Fibroblast of upper back skin (primary cell): ENCODE results near the gene ABTB2.

Experiments
- DNase-seq: peaks from one replicate; pipeline ENCODE4 v3.0.0-alpha.2; 2013

The ABTB2 gene

DNA sequence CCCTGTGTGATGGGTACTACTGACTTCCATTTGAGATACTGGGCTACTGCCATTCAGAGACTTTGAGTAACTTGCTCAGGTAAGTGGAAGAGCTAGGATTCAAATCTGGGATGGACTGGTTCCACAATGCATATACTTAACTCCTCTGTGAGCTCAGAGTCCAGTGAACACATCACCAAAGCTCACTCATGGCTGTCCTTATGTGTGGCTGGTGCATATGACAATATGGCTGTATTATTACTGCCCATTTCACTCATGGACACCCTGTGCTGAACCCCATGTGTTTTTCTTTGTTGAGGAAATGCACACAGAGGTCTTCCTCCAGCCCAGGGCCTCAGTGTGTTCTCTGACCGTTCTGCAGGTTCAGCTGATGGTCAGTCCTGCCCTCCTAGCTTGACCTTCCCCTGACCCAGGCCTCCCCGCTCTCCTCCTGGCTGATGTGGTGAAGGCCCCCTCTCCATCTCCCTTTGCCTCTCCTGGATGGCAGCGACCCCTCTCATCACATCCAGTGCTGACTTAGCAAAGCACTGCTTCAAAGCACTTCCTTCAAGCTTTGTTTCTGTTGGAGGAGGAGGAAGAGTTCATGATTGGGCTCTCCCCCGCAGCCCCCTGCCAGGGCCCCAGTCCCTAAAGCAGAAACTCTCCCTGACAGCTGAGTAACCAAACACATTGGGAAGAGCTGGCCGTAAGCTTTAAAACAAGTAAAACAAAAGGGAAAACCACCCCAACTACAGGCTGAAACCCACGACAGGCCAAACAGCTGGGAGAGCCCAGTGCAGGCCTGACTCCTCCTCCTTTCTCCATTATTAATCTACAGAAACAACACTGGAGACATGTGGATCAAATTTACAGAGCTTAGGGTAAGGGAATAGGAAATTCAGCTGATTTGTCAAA lies 151.2 kb downstream of the ABTB2 start:
- DNase-seq, result peak; percentile 55

DNA sequence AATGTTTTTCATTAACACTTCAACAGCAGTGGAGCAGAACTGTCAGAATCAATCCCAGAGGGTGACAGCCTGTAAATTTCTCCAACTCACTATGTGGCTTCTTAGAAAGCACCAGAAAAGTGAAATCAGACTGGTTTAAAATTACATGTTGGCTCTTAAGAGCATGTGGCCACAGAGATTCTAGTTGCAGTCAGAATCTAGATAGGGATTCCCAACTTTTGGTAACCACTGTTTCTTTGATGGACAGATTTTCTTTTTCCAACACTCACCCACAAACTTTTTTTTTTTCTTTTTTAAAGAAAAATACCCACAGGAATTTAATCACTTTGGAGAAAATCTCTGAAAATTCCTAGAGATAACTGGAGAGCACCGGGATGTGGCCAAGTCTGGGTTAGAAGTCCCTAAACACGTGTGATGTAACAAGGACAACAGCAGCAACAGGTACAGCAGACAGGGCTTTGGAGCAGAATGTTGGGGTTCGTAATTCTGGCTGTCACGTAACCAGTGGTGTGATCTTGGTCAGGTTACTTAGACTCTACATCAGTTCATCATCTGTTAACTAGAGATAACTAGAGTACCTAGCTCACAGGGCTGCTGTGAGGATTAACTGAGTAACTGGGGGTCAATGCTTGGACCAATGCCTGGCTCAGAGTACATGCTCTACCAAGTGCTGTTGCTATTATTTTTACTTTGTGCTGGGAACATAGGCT lies 152.3 kb downstream of the ABTB2 start:
- DNase-seq, result peak; percentile 40

DNA sequence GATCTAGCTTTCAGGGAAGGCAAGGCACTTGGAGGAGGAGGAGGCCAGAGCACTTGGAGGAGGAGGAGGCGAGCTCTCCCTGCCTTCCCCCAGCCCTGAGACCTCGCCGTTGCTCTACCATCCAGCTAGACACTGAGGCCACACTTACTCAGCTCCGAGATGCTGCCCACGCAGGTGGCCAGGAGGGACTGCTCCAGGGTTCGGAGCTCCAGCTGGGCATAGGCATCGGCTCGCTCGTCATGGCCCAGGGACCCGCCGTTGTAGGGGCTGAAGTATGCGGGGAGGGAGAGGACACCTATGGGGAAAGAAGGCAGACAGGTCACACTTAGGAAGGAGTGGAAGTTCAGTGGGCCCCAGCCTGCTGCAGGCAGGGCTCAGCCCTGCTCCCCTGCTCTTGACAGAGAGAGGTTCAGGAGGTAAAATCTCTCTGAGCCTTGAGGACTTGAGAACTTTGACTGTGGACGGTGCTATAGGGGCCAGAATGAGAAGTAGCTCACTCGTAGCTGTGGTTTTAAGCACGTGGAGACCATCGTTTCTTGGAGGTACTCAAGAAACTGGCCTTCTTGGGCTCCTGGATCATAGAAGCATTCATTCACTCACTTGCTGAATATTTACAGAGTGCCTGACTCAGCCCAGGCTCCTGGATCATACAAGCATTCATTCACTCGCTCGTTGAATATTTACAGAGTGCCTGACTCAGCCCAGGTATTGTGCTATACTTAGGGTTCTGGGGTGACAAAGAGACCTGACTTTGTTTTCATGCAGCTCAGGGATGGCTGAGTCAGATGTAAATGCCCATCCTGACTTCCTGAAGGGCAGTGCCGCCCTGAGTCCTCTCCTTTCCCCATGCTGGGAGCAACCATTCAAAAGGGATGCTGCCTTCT lies 153.2 kb downstream of the ABTB2 start:
- DNase-seq, result no peak

DNA sequence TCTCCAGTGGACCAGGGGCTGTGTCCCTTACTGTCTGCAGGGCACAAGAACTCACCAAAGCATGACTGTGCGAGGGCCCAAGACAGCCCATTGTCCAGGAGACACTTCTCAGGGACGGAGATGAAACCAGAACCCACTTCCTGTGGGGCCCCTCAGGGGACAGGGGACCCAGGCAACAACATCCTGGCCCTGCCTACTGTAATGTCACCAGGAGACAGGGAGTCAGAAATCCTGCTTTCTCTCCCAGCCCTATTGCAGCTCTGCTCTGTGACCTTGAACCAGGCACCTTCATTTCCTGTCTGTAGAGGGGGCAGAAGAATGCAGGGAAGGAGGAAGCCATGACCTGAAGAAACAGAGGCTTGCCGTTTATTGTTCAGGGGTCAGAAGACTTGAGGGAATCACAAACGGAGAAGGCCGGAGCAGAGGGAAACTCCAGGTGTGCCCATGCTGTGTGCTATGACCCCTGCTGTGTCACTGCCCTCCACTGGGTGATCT lies 154.4 kb downstream of the ABTB2 start:
- DNase-seq, result no peak

DNA sequence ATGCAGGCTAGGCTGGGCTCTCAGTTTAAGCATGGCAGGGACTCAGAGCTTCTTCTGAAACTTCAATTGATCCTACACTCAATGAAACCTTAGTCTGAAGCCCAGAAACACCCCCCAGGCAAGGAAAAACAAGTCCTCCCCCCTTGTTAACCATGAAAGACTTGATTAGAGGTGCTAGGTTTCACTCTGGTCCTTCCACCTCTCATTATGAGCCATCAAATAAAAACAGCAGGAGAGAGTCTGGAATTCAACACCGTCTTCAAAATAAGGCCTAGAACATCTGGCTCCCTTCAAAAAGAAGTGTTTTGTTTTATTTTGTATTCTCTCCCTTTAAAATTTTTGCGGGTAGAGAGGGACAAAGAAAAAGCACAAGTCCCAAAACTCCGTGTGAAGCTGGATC lies 156.7 kb downstream of the ABTB2 start:
- no peak for DNase-seq

DNA sequence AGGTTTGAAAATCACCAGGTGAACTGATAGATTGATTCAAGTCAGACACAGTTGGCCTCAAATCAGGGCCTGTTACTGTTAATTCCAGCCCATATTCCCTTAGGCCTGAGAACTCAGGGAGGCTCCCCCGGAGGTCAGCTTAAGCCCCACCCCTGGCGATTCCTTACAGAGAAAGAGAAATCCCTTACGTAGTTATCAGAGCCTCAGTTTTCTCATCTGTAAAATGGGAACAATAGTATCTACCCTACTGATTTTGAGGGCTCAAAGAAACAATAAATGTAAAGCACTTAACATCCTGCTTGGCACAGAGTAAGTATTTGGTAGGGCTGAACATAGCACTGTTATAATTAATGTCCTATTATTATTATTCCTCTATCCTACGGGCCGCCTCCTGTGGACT lies 158.3 kb downstream of the ABTB2 start:
- DNase-seq, result no peak

DNA sequence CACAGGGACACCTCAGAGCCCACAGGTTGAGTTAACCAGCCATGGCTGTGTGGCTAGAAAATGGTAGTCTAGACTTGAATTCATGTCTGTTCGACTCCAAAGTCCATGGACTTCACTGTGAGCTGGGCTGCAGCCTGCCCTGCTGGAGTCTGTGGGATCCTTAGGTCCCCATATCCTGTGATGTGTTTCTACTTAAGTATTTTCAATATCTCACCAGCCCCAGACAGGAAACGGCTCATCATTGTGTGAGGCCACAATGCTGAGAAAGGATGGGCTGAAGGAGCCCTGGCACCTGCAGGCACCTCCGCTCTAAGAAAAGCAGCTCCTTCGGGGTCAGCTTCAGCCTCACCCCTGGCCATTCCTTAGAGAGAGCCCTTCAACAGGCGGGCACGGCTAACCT lies 159.3 kb downstream of the ABTB2 start:
- DNase-seq, result no peak

DNA sequence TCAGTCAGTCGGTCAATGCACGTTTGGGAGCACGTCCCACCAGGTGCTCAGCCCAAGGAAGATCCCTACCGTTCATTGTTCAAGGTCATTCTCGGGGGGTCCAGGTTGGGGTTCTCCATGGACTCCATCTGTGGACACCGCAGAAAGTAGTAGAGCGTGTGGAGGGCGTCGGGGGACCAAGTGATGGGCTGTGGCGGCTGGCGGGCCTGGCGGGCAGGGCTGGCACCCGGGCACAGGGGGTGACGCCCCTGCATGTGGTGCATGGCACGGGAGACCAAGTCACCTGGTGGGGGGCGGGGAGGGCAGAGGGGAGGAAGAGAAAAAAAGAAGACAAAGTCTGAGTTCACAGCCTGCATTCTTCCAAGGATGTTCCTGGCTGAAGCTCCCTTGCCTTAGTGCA lies 160.6 kb downstream of the ABTB2 start:
- no peak for DNase-seq

DNA sequence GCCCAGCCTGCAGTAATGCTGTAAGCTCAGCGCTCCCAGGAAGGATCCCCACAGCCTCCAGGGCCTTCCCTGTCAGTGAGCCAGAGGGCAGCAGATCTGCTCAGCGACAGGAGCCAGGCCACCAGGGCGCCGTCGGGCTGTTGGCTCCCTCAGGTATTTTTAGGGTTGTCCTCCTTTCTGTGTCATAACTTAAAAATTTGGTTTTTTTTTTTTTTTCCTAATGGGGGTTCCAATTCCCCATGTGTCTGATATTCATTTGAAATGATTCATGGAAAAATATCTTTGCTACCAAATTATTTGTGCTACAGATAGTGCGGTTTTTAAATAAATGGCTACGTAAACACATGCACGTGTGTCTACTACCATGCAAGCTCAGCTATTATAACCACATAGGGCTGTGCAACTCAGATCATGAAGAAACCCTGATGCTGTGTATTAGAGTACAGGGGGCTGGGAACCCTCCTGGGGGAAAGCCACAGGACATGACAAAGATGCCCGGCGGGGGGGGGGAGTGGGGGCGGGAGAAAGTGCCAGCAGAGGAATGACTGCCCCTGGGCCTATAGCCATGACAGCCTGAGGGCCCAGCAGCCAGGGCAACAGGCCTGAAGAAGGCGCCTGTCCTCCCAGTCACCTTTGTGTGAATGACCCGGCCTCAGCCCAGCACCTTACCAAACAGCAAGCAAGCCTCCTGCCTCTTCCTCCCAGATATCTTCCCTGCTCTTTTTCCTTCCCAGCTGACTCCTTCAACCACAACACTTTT lies 163.1 kb downstream of the ABTB2 start:
- DNase-seq, result peak; percentile 46

DNA sequence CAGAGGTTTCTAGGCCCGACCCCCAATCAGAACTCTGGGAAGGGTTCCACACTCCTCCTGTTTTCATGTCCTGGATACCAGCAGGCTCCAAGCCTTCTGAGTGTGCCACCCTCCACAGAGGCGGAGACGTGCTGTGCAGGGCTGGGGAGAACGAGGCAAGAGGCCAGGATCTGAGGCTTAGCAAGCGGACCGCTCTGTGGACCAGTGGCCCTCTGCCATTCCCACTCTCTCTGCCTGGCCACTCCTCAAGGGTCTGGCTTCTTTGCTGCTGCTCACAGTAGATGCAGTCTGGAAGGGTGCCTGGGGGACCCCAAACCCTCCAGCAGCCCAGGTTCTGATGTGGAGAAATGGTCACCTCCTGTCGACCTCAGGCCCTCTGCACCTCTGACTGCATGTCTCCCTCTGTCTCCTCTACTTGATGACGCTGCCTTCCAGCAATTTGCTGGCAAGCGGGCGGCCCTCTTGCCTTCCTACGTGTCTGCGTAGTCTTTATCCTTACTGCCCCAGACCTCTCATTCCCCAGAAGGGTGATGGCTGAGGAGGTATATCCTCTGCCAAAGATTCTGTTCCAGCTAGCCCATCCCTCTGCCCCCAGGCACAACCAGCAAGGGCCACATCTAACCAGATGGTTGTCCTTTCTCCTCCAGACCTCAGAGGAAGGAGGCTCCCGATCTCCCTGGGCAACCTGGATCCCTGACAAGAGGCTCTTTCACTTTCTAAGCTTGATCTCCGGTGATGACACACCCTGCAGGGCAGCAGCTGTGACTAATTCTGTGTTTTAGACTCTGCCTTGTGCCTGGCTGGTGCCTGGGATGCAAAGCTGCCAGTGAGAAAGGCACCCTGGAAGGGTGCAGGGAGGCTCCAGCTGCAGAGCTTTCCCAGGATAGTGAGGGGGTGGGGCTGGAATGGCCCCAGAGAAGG lies 165.1 kb downstream of the ABTB2 start:
- DNase-seq, result peak; percentile 92

DNA sequence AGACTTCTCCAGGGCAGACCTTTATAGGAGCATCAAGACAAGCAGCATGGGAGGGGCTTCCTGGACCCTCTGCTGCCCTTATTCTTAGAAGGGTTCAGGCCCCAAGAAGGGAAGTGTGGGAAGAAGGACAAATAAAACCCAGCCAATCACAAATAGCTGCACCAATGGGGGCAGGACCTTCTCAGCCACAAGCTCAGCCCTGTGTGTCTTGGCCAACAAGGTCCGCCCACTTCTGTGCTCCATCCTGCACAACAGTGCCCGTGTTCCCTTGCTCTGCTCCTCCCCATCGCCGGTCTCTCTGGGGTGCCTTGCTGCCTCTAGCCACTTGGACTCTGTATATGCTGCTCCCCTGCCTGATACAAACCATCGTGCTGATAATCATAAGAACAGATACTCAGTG lies 166.2 kb downstream of the ABTB2 start:
- no peak for DNase-seq

DNA sequence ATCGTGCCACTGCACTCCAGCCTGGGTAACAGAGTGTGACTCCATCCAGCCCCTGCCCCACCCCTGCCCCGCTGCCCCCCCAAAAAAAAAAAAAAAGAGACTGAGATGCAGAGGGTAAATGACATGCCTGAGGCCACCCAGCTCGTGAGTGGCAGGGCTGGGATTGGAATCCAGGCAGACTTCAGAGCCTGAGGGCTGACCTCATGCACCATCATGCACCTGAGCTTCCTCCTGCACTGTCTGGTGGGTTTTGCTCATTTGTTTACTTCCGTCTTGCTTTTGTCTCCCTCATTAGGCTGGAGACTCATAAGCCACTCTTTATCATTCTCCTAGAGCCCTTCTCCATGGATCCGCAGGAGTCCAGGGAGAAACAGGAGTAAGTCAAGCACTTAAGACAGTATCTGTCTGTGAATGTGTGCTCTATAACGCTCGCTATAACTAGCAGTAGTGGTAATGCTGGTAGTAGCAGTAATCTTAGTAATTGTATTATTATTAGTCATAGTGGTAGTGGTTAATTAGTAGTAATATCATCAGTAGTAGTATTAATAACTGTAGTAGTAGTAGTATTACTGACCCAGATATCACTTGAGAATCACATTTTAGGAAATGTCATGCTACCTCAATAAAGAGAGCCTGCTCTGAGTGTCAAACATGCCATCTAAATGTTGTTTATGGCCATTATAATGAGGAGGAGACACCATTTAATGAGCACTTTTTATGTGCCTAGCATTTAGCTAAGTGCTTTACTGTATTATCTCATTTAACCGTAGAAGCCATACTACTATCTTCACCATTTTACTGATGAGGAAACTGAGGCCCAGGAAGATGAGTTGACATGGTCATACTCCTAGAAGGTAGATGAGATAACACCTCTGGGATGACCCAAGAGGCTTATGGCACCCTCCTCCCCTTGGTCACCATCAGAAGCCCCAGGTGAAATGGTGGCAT lies 167.3 kb downstream of the ABTB2 start:
- no peak for DNase-seq

DNA sequence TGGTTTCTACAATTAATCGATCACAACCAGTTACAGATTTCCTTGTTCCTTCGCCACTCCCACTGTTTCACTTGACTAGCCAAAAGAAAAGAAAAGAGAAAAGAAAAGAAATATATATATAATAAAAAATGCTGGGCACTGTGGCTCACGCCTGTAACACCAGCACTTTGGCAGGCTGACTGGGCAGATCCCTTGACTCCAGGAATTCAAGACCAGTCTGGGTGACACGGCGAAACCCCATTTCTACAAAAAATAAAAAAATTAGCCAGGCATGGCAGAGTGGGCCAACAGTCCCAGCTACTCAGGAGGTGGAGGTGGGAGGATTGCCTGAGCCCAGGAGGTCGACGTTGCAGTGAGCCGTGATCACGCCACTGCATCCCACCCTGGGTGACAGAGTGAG lies 168.6 kb downstream of the ABTB2 start:
- no peak for DNase-seq

DNA sequence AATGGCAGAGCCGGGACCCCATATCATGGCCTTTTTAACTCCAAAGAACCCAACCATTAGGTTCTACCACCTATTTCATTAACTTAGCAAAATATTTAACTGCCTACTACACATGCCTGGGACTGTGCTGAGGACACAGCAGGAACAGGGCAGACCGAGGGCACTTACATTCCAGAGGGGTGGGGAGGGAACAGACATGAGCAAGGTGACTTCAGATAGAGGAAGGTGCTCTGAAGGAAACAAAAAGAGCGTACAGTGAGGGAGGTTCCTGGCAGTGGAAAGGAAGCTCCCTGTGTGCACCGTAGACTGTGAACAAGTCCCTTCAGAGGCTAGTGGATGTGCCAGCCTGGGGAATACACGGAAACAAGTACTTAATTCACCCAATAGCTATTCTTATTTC lies 169.6 kb downstream of the ABTB2 start:
- no peak for DNase-seq

DNA sequence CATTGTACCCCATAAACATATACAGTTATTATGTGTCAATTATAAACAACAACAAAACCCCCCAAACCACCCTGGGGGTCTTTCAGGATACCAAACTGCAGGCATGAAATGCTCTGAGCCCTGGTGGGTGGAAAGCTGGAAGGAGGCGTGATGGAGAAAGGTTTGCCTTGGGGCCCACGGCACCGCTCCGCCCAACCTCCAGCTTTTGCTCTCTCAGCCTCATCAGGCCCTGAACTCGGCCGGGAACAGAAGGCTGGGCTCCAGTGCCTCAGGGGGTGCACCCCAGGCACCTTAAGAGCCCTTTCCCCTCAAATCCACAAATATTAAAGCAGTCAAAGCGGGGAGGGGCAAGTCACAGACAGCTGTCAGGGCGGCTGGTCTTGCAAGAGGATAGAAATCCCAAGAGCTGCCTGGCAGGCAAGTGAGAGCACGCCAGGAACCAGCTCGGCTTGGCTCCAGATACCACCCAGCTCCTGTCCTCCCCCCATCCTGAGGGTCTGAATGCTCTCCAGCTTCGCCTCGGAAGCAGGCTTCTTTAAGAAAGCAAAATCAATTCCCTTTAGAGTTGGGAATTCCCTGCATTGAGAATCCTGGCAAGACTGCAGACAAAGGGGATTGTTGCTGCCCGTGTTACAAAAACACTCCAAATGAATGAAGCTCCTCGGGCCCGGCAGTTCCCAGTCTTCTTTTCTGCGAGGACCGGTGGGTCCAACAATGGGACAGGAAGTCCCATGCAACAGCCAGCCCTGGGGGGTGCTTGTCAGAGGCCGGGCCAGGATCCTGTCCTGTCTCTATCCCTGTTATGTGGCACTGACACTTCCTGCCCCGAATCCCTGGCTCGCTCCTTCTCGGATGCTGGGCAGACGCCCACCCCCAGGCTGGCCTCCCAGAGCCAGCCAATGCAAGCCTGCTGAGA lies 171.6 kb downstream of the ABTB2 start:
- DNase-seq, result no peak

DNA sequence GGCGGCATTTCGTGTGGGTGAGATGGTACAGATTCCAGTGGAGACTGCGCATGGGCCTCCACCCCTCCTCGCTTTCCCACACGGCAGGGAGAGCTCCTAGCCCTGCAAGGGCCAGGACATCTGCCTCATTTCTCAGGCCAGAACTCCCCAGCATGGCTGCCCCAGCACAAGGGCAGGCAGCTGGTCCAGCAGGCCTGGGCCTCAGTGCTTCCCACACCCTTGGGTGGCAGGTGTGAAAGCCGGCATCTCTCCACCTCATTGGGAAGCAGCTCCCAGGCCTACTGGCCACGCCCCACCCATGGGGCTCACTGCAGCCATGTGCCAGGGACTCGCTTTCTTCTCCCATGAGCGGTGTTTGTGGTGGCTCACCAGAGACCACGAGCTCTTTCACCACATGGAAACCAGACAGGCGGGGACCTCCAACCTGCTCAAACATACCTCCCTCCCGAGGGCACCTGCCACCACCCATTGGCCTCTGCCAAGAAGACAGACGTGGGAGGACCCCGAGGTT lies 173.2 kb downstream of the ABTB2 start:
- DNase-seq, result no peak

DNA sequence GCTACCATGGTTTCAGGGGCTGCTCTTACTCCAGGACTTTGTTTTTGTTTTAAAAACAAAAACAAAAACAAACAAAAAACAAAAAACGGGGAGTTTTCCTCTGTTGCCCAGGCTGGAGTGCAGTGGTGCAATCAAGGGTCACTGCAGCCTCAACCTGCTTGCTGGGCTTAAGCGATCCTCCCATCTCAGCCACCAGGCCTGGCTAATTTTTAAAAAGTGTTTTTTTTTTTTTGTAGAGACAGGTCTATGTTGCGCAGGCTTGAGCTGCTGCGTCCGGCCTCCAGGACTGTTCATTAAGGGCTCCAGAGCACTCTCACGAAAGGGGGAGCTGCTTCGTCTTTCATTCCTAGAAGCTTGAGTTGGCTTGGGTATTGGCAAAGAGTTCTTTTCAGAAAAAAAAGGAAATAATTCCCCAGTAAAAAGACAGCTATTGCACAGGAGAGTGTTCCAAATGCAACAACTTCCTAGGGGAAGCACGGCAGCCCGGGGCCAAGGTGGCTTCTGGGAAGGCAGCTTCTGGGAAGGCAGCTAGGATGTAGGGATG lies 173.9 kb downstream of the ABTB2 start:
- DNase-seq, result no peak

DNA sequence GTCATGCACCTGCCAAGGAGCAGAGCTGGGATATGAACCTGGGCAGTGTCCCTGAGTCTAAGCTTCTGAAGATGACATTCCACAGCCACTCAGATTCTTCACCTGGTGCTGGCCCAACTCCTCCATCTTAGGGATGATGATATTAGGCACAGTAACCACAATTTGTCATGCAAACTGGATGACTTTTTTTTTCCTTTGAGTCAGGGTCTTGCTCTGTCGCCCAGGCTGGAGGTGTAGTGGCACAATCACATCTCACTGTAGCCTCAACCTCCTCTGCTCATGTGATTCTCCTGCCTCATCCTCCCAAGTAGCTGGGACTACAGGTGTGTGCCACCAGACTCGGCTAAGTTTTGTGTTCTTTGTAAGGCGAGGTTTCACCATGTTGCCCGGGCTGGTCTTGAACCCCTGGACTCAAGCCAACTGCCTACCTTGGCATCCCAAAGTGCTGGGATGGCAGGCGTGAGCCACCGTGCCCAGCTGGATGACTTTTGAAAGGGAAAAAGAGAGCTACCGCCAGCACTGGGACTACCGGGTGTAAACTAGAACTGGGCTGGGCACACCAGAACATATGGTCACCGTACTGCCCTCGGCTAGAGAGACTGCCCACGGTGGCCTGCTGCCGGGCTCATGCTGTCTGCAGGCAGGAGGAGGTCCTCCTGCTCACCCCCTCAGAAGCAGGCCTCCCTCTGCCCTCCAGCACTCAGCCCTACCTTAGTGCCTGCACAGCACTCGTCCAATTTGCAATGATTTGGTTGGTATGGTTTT lies 174.7 kb downstream of the ABTB2 start:
- DNase-seq, result no peak
